ENCODE measurements around the gene ACAP2. TPM values are rescaled to one million over a fixed set of nuclear protein-coding genes. Genes with fewer than 3 reads are reported as not detected.

ACAP2 gene
- total and polyA plus RNA-seq, 2 experiments from 2014 or later = 45.6 to 104 TPM

DNA sequence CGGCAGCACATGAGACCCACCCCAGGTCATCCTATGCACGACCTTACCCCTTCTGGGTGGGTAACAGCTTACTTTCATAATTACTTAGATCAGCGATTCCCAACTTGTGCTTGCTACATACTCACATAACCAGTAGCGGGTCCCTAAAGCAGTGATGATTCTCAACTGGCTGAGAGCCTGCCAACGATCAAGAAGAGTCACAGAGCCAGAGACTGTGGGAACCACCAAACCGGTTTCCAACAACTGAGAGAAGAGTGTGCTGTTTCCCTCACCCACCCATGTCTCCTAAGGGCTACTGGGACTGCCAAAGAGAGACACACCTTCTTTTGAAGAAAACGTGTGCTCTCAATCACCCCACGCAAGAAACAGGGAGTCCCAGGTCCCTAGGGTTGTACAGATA, 159.9 kb downstream of the ACAP2 start (continued):
- TF ChIP-seq, protein P1, sequence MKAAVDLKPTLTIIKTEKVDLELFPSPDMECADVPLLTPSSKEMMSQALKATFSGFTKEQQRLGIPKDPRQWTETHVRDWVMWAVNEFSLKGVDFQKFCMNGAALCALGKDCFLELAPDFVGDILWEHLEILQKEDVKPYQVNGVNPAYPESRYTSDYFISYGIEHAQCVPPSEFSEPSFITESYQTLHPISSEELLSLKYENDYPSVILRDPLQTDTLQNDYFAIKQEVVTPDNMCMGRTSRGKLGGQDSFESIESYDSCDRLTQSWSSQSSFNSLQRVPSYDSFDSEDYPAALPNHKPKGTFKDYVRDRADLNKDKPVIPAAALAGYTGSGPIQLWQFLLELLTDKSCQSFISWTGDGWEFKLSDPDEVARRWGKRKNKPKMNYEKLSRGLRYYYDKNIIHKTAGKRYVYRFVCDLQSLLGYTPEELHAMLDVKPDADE (IDR thresholded peaks at IDR 0.05) = no peak

DNA sequence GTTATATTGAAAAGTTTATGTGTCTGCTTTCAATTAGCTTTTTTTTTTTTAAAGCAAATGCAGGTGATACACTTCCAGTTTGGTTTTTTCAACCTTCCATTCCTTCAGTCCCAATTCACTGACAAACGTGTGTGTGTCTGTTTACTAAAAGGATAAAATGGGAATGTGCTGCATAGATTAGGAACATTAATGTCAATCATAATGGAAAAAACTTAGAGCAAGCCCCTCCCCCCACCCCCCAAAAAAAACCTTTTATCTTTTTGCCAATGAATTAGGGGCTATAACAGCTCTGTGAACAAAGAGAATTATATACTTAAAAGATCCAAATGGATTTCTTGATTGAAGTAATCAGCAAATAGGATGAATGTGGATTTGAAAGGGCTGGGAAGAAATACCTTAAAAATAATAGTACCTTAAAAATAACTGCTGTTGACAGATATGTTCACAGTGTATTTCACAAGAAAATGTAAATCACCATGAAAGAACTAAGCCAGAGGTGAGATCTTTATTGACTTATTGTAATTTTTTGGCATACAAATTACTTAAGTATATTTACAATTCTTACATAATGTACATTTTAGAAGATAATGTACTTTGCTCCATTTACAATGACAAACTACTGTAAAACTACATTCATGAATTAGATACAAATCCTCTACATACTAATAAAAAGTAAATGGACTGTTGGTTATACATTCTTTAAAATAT, 168.4 kb downstream of the ACAP2 start:
- H3K4me1 ChIP-seq (ENCODE audit: insufficient read depth) = peaks cover 9% of the 10 kb centered on the region; the same call in 1 of the 2 replicates
- no peak overlapping the region for H3K27ac ChIP-seq (ENCODE audit: low read depth)
- peaks cover 9% of the 10 kb centered on the region for H4K20me1 ChIP-seq (replicated peaks; ENCODE audit: insufficient read depth)
- DNase-seq (ENCODE audit: low spot score) (no peak), ATAC-seq (no peak)
- H3K4me1 Mint-ChIP-seq = peaks cover 12% of the 10 kb centered on the region
- H3K27me3 ChIP-seq (ENCODE audit: insufficient read depth) = no peaks in the 10 kb centered on the region
- H3K36me3 Mint-ChIP-seq (ENCODE audit: low read depth) = peaks cover 6% of the 10 kb centered on the region; the same call in 2 of the 3 replicates
- no peaks in the 10 kb centered on the region for H3F3A ChIP-seq (replicated peaks; ENCODE audit: low read depth)
- no peak overlapping the region for H2AFZ ChIP-seq
- no peak overlapping the region for H3K4me3 ChIP-seq
- H3K4me3 Mint-ChIP-seq = no peak overlapping the region
- H3K79me2 ChIP-seq (replicated peaks; ENCODE audit: insufficient read depth) = peaks cover 7% of the 10 kb centered on the region
- H3K9me3 Mint-ChIP-seq = no peaks in the 10 kb centered on the region
- H3K36me3 ChIP-seq (ENCODE audit: insufficient read depth) = no peaks in the 10 kb centered on the region
- peaks cover 5% of the 10 kb centered on the region for H3K27me3 Mint-ChIP-seq (ENCODE audit: insufficient read depth, low read depth, poor library complexity)
- H3K4me2 ChIP-seq = no peak overlapping the region
- H3K27ac Mint-ChIP-seq = no peak overlapping the region
- H3K9me2 ChIP-seq (ENCODE audit: insufficient read depth) = no peaks in the 10 kb centered on the region
- TF ChIP-seq POLR2AphosphoS5 (IDR thresholded peaks at IDR 0.05; ENCODE audit: low read depth) (no peak), STAT1 (IDR thresholded peaks at IDR 0.05; ENCODE audit: unreplicated experiment) (no peak), CREB1 (CRISPR knock-in tag; IDR thresholded peaks at IDR 0.05; ENCODE audit: low read depth) (no peak), EZH2 (IDR thresholded peaks at IDR 0.05; ENCODE audit: low read depth, unreplicated experiment) (no peak), ZNF114 (CRISPR knock-in tag; IDR thresholded peaks at IDR 0.05) (no peak), NANOG (IDR thresholded peaks at IDR 0.05; ENCODE audit: borderline replicate concordance) (no peak)
- TF ChIP-seq, protein P2, sequence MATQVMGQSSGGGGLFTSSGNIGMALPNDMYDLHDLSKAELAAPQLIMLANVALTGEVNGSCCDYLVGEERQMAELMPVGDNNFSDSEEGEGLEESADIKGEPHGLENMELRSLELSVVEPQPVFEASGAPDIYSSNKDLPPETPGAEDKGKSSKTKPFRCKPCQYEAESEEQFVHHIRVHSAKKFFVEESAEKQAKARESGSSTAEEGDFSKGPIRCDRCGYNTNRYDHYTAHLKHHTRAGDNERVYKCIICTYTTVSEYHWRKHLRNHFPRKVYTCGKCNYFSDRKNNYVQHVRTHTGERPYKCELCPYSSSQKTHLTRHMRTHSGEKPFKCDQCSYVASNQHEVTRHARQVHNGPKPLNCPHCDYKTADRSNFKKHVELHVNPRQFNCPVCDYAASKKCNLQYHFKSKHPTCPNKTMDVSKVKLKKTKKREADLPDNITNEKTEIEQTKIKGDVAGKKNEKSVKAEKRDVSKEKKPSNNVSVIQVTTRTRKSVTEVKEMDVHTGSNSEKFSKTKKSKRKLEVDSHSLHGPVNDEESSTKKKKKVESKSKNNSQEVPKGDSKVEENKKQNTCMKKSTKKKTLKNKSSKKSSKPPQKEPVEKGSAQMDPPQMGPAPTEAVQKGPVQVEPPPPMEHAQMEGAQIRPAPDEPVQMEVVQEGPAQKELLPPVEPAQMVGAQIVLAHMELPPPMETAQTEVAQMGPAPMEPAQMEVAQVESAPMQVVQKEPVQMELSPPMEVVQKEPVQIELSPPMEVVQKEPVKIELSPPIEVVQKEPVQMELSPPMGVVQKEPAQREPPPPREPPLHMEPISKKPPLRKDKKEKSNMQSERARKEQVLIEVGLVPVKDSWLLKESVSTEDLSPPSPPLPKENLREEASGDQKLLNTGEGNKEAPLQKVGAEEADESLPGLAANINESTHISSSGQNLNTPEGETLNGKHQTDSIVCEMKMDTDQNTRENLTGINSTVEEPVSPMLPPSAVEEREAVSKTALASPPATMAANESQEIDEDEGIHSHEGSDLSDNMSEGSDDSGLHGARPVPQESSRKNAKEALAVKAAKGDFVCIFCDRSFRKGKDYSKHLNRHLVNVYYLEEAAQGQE (IDR thresholded peaks at IDR 0.05; ENCODE audit: unreplicated experiment) = no peak
- TF ChIP-seq, protein P3, sequence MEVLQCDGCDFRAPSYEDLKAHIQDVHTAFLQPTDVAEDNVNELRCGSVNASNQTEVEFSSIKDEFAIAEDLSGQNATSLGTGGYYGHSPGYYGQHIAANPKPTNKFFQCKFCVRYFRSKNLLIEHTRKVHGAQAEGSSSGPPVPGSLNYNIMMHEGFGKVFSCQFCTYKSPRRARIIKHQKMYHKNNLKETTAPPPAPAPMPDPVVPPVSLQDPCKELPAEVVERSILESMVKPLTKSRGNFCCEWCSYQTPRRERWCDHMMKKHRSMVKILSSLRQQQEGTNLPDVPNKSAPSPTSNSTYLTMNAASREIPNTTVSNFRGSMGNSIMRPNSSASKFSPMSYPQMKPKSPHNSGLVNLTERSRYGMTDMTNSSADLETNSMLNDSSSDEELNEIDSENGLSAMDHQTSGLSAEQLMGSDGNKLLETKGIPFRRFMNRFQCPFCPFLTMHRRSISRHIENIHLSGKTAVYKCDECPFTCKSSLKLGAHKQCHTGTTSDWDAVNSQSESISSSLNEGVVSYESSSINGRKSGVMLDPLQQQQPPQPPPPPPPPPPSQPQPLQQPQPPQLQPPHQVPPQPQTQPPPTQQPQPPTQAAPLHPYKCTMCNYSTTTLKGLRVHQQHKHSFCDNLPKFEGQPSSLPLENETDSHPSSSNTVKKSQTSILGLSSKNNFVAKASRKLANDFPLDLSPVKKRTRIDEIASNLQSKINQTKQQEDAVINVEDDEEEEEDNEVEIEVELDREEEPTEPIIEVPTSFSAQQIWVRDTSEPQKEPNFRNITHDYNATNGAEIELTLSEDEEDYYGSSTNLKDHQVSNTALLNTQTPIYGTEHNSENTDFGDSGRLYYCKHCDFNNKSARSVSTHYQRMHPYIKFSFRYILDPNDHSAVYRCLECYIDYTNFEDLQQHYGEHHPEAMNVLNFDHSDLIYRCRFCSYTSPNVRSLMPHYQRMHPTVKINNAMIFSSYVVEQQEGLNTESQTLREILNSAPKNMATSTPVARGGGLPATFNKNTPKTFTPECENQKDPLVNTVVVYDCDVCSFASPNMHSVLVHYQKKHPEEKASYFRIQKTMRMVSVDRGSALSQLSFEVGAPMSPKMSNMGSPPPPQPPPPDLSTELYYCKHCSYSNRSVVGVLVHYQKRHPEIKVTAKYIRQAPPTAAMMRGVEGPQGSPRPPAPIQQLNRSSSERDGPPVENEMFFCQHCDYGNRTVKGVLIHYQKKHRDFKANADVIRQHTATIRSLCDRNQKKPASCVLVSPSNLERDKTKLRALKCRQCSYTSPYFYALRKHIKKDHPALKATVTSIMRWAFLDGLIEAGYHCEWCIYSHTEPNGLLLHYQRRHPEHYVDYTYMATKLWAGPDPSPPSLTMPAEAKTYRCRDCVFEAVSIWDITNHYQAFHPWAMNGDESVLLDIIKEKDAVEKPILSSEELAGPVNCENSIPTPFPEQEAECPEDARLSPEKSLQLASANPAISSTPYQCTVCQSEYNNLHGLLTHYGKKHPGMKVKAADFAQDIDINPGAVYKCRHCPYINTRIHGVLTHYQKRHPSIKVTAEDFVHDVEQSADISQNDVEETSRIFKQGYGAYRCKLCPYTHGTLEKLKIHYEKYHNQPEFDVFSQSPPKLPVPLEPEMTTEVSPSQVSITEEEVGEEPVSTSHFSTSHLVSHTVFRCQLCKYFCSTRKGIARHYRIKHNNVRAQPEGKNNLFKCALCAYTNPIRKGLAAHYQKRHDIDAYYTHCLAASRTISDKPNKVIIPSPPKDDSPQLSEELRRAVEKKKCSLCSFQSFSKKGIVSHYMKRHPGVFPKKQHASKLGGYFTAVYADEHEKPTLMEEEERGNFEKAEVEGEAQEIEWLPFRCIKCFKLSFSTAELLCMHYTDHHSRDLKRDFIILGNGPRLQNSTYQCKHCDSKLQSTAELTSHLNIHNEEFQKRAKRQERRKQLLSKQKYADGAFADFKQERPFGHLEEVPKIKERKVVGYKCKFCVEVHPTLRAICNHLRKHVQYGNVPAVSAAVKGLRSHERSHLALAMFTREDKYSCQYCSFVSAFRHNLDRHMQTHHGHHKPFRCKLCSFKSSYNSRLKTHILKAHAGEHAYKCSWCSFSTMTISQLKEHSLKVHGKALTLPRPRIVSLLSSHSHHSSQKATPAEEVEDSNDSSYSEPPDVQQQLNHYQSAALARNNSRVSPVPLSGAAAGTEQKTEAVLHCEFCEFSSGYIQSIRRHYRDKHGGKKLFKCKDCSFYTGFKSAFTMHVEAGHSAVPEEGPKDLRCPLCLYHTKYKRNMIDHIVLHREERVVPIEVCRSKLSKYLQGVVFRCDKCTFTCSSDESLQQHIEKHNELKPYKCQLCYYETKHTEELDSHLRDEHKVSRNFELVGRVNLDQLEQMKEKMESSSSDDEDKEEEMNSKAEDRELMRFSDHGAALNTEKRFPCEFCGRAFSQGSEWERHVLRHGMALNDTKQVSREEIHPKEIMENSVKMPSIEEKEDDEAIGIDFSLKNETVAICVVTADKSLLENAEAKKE (CRISPR knock-in tag; IDR thresholded peaks at IDR 0.05) = no peak
- TF ChIP-seq, protein P4, sequence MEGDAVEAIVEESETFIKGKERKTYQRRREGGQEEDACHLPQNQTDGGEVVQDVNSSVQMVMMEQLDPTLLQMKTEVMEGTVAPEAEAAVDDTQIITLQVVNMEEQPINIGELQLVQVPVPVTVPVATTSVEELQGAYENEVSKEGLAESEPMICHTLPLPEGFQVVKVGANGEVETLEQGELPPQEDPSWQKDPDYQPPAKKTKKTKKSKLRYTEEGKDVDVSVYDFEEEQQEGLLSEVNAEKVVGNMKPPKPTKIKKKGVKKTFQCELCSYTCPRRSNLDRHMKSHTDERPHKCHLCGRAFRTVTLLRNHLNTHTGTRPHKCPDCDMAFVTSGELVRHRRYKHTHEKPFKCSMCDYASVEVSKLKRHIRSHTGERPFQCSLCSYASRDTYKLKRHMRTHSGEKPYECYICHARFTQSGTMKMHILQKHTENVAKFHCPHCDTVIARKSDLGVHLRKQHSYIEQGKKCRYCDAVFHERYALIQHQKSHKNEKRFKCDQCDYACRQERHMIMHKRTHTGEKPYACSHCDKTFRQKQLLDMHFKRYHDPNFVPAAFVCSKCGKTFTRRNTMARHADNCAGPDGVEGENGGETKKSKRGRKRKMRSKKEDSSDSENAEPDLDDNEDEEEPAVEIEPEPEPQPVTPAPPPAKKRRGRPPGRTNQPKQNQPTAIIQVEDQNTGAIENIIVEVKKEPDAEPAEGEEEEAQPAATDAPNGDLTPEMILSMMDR (conservative IDR thresholded peaks at IDR 0.05; ENCODE audit: low read depth in 2 of 2) = no peak
- TF ChIP-seq, protein P1 (IDR thresholded peaks at IDR 0.05) = no peak
